ENCODE data around the gene BCO2.
A peak's percentile ranks its signal among the peaks of the same experiment; 100 is the strongest.

The BCO2 gene

DNA sequence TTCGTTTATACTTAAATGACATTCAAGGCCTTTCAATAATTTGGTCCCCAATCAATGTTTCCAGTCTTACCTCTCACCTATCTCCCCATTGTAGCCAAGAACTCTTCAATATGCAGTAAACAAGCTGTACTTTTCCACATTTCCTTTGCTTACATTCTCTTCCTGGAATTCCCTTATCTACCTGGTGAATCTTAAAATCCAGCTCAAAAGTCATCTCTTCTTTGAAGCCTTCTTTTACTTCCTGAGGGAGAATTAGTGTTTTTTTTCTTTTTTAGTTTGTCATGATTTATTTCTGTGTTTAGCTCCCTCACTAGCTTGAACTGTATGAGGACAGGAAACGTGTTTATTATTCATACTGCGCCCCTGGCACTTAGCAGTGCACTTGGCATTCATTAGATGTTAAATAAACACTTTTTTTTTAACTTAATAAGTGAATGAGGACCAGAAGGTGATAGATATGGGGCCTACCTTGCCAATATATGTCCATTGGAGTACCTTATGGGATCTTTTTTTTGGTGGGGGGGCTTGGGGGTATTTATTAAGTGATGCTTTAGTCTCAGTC is 46.0 kb downstream of the BCO2 start:
- peak in 2 of 3 experiments; percentile 37 to 64 for DNase-seq

GRCh38 chr11:112222303-112222702 is 47.0 kb downstream of the BCO2 start:
- DNase-seq: no peak

DNA sequence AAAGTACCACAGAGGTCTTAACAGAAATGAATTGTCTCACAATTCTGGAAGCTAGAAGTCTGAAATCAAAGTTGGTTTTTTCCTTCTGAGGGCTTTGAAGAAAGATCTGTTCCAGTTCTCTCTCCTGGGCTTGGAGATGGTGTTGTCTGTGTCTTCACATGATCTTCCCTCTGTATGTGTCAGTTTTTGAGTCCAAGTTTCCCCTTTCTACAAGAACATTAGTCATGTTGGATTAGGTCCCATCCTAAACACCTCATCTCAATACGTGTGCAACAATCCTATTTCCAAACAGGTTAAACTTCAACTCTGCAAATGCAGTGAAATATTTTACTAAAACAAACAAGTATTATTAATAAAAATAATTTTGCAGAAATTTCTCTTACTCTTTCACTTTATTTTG is 47.8 kb downstream of the BCO2 start:
- no peak for DNase-seq

DNA sequence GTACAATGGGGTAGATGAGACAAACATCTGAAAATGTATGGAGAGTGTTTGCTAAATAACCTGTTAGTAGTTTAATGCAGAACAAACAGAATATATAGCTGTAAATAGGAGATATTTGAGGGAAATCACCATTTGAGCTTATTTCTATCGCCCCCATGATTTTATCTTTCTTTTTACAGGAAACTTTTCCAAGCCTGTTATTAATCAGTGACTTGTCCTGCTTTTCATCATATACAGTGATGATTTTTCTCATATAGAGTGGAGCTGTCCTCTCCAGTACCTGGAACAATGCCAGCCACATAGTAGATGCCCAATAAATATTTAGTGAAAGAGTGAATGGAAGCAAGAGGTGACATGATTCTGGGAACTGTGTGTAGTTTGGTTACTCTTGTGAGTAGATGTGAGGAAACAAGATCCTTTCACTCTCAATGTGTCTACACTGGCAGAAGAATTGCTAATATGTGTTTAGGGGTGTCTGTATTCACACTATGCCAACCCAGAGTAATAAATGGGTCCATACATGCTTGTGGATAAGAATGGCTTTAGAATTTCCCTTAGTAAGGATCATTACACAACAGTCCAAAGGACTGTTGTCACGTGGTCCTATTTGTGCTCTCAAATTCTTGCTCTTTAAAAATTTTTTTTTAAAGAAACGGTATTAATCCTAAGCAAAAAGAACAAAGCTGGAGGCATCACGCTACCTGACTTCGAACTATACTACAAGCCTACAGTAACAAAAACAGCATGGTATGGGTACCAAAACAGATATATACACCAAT is 48.6 kb downstream of the BCO2 start:
- no peak for DNase-seq

DNA sequence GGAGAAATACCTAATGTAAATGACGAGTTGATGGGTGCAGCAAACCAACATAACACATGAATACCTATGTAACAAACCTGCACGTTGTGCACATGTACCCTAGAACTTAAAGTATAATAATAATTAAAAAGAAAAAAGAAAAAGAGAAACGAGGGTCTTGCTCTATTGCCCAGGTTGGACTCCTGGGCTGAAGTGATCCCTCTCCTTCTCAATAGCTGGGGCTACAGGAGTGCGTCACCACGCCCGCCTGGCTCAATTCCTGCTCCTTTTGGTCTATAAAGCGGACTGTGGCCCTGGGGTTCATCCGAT is 50.4 kb downstream of the BCO2 start:
- no peak for DNase-seq

DNA sequence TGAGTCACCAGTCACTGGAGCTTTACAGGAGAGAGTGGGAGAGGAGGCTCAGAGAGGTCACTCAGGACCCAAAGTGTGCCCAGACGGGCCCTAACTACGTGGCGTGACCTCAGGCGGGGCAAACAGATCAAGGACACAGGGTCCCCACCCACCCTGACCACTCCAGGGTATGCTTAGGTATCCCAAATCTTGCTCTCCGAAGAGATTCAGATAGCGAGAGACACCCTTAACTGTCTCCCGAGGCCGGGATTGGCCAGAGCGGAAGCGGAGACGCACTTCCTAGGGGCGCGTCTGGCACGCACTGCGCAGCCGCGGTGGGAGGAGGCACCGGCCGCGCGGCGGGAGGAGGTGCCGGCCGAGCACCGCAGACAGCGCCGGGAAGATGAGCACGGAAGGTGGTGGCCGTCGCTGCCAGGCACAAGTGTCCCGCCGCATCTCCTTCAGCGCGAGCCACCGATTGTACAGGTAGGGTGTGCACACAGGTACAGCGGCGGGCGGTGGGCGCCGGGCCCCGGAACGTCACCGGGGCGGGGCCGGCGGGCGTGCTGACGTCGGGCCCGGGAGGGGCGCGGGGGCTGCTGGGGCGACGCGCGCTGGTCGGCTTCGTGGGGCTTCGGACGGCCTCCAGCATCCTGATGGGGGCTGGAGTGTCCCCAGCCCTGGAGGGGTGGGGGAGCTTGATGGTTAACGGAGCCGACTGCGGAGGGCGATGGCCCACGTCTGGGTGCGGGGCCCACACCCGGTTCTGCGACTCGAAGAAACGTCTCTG is 50.9 kb downstream of the BCO2 start, which contains the start of gene PTS:
Gene PTS, plus strand, starts transcription at position 367 of the 769 bp plus-strand sequence. Its CDS starts 16 bp downstream, at position 383.
- DNase-seq: peak; percentile 87 to 95 (median 93)

- DNase-seq: no peak
These were observed 51.6 kb downstream of the BCO2 start for GRCh38 chr11:112226831-112227401.

GRCh38 chr11:112227471-112227870 is 52.2 kb downstream of the BCO2 start:
- DNase-seq: no peak

GRCh38 chr11:112228706-112229105 is 53.4 kb downstream of the BCO2 start:
- no peak for DNase-seq

GRCh38 chr11:112229159-112229558 is 53.8 kb downstream of the BCO2 start:
- no peak for DNase-seq

GRCh38 chr11:112229746-112230433 is 54.6 kb downstream of the BCO2 start:
- no peak for DNase-seq

- DNase-seq: no peak
These were observed 56.6 kb downstream of the BCO2 start for GRCh38 chr11:112231952-112232351.

DNA sequence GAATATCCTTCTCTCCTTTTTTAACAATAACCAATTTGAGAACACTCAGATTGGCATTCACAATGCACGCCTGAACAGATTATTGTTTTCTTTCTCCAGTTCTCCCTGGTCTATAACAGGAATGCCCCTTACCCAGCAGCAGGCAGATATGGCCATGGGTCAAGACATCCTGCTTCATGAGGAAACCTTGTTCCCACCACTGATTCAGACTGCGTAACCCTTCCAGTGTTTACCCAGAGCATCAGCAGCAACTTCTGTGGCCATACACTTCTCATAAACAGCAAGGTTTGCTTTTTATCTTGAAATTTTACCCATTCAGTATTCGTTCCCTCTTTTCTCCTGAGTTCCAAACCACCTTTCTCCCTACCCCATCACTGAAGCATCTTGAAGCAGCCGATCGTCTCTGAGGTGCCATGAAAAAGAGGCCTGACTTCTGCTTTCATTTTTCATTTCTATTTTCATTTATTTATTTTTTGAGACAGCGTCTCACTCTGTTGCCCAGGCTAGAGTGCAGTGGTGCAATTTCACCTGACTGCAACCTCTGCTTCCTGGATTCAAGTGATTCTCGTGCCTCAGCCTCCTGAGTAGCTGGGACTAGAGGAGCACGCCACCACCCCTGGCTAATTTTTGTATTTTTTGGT is 60.6 kb downstream of the BCO2 start:
- DNase-seq: no peak

DNA sequence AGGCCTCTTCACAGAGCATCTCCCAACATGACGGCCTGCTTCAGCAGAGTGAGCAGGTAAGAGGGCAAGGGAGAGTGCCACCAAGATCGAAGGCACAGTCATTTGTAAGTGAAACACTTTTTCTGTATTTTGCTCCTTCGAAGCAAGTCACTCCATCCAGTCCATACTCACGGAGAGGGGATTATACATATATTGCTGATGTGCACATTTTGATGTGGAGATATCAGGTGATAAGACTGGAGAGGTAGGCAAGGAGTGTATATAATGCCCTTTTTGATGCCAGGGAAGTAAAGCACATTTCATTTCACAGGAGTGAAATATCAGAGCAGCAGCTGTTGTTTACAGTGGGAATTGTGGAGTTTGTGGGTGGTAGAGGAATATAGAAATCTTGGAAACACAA is 62.1 kb downstream of the BCO2 start:
- DNase-seq: no peak

- no peak for DNase-seq
These were observed 62.7 kb downstream of the BCO2 start for GRCh38 chr11:112238041-112238440.

GRCh38 chr11:112241486-112241885 is 66.2 kb downstream of the BCO2 start:
- no peak for DNase-seq

DNA sequence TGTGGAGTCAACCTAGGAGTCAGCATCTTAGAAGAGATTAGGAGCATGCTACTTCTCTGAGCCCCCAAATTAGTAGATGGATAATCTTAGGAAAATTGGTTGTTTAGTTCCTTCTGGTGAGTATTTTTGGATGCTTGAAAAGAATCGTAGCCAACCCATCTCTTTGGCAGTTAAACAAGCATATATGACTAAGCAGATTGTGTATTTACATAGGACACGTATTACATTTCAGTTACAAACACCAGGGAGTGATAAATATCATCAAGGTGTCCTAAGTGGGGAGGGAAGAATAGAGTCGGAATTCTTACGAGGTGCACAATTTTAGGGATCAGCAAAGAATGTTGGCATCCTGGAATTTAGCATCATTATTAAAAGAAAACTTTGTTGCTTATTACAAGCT is 71.9 kb downstream of the BCO2 start:
- no peak for DNase-seq

DNA sequence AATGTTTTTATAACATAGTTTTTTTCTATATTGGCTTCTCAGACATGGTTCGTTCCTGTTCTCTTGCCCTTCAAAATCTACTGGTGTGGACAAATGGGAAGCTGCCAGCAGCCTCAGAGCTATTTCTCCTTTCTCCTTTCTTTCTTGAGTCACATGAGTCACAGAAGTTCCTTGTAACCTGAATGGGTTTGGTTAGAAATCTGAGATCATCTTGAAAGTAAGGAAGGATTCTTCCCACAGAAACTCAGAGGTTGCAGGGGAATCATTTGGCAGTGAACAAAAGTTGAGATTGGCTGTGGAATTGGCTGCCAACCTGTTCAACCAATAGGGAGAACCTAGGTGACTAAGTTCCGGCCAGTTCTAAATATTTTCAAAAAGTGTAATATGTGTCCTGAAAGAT is 72.9 kb downstream of the BCO2 start:
- no peak for DNase-seq

DNA sequence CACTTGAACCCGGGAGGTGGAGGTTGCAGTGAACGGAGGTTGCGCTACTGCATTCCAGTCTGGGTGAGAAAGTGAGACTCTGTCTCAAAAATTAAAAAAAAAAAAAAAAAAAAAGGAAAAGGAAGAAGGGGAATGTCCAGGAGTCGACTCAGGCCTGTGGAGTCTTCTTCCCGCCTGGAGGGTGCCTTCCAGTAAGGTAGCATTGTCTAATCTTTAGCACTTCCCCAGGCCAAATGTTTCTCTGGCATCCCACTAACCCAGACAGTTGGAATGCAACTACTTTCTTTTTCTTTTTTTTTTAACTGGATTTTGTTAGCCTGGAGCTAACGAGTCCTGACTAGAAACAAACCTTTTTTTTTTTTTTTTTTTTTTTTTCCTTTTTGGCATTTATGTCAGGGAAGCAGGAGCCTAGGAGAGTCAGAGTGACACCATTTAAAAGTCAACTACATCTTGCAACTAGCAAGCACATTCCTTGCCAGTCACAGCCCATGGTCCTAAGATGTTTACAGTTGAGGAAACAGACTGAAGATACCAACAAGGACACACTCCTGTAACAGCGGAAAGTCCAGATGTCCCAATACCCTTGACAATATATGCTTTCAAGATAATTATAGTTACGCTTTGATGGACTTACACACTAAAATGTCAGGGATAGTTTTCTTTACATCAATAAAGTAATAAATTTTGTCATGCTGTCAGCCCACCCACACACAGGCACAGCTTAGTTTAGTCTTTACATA is 74.7 kb downstream of the BCO2 start:
- no peak for DNase-seq

- no peak for DNase-seq
These were observed 78.4 kb downstream of the BCO2 start for GRCh38 chr11:112253605-112254242.

DNA sequence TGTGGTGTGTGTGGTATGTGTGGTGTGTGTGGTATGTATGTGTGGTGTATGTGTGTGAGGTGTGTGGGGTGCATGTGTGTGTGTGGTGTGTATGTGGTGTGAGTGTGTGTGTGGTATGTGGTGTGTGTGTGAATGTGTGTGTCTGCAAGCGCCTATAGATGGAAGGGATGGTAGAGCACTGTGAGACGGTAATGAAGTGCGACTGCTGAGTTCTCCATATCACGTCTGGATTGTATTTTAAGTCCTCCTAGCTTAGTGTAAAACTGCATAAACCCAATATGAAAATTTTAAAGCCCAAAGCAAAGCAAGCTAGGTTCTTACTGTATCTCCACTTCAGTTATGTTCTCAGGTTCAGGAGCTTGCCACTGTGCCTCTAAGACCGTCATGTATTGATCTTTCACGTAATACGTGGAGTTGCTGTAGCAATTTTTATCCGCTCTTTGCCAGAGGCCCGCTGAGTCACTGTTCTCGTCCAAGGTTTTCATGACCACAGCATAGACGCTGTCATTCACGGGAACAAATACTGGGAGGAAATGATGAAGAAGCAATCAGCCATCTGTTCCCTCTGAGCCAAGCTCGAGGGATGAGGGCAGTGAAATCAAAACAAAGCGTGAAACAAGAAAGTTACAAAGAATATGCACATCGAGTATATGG is 79.9 kb downstream of the BCO2 start:
- DNase-seq: no peak

All from NCI-H1417 (cell line).